ENCODE results near the gene CCDC92. TPM values are rescaled to one million over a fixed set of nuclear protein-coding genes. Genes with fewer than 3 reads are reported as not detected.

Gene CCDC92
- total and polyA plus RNA-seq, 8 donors: 3.5 to 32.6 (median 20.9) TPM

DNA sequence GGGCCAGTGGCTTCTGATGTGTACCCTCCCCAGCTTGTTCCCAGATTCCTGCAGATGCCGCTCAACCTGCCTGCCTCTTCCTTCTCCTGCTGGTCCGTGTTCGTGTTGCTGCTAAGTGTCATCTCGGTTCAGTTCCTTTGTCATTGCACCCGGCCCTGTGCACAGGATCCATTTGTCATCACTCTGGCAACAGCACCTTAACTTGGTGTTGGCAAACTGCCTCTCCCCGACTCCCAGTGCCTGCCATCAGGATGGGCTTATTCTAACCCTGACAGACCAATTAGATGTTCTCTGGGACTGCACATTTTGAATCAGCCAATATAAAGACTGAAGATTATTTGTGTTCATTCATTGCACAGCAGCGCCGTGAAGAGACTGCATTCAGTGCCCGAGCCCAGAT is 73.3 kb downstream of the CCDC92 start:
- Histone ChIP-seq H3K4me3 (no peak overlapping the region), H3K27ac (no peak overlapping the region), H3K27me3 (peaks cover 0 to 45% (median 11%) of the 10 kb centered on the region in 3 donors), H3K4me1 (no peaks in the 10 kb centered on the region), H3K36me3 (no peaks in the 10 kb centered on the region), H3K9me3 (no peaks in the 10 kb centered on the region)
- 86 to 92% (median 88%) methylated on average over 9 of the region's 9 CpGs for WGBS, 5 donors
- intact Hi-C loops (cut with DNase I; ENCODE audit: low total_unique reads): no loop called here
- TF ChIP-seq POLR2A (IDR thresholded peaks at IDR 0.05) (no peak), EP300 (IDR thresholded peaks at IDR 0.05) (no peak), POLR2AphosphoS5 (IDR thresholded peaks at IDR 0.05) (no peak)
- TF ChIP-seq, protein P1, sequence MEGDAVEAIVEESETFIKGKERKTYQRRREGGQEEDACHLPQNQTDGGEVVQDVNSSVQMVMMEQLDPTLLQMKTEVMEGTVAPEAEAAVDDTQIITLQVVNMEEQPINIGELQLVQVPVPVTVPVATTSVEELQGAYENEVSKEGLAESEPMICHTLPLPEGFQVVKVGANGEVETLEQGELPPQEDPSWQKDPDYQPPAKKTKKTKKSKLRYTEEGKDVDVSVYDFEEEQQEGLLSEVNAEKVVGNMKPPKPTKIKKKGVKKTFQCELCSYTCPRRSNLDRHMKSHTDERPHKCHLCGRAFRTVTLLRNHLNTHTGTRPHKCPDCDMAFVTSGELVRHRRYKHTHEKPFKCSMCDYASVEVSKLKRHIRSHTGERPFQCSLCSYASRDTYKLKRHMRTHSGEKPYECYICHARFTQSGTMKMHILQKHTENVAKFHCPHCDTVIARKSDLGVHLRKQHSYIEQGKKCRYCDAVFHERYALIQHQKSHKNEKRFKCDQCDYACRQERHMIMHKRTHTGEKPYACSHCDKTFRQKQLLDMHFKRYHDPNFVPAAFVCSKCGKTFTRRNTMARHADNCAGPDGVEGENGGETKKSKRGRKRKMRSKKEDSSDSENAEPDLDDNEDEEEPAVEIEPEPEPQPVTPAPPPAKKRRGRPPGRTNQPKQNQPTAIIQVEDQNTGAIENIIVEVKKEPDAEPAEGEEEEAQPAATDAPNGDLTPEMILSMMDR (IDR thresholded peaks at IDR 0.05): no peak
- DNase-seq: no peak

DNA sequence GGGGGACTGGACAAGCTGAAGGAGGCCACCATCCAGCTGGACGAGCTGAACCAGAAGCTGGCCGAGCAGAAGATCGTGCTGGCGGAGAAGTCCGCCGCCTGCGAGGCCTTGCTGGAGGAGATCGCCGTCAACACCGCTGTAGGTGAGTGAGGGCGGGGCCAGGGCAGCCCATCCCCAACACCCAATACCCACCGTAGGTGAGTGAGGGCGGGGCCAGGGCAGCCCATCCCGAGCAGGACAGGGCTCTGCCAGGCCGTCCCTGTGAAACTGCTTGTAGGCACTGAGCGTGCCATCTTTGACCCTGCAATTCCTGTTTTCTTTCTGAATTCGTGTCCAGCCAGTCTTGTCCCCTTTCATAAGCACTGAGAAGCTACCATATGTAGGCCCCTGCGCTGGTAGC is 74.0 kb downstream of the CCDC92 start:
- intact Hi-C loops (cut with DNase I; ENCODE audit: low total_unique reads): no loop called here
- no peak for TF ChIP-seq EP300 (IDR thresholded peaks at IDR 0.05)
- no peak for TF ChIP-seq POLR2A (IDR thresholded peaks at IDR 0.05)
- TF ChIP-seq, protein P1 (IDR thresholded peaks at IDR 0.05): no peak
- no peak for TF ChIP-seq POLR2AphosphoS5 (IDR thresholded peaks at IDR 0.05)
- H3K4me3 ChIP-seq: no peak overlapping the region
- WGBS, 5 donors: 72 to 85% (median 81%) methylated on average over 7 to 18 of the region's 18 CpGs
- no peaks in the 10 kb centered on the region for H3K36me3 ChIP-seq
- H3K4me1 ChIP-seq: no peaks in the 10 kb centered on the region
- no peaks in the 10 kb centered on the region for H3K9me3 ChIP-seq
- H3K27ac ChIP-seq: no peak overlapping the region
- DNase-seq: no peak
- H3K27me3 ChIP-seq: peaks cover 0 to 42% (median 11%) of the 10 kb centered on the region in 3 donors

DNA sequence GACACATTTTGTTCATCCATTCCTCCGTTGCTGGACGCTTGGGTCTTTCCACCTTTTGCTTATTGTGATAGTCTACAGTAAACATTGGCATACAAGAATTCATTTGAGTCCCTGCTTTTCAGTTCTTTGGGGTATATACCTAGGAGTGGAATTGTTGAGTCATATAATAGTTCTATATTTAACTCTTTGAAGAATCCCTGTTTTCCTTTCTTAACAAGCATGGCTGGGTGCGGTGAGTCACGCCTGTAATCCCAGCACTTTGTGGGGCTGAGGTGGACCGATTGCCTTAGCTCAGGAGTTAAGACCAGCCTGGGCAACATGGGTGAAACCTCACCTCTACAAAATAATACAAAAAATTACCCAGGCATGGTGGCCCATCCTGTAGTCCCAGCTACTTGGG is 75.4 kb downstream of the CCDC92 start:
- Histone ChIP-seq H3K27ac (no peak overlapping the region), H3K36me3 (no peaks in the 10 kb centered on the region), H3K27me3 (peaks cover 0 to 42% (median 11%) of the 10 kb centered on the region in 3 donors), H3K9me3 (no peaks in the 10 kb centered on the region), H3K4me1 (no peaks in the 10 kb centered on the region), H3K4me3 (no peak overlapping the region)
- DNase-seq: no peak
- TF ChIP-seq POLR2A (IDR thresholded peaks at IDR 0.05) (no peak), EP300 (IDR thresholded peaks at IDR 0.05) (no peak), POLR2AphosphoS5 (IDR thresholded peaks at IDR 0.05) (no peak)
- TF ChIP-seq, protein P1 (IDR thresholded peaks at IDR 0.05): no peak
- intact Hi-C loops (cut with DNase I; ENCODE audit: low total_unique reads): no loop called here
- 77 to 85% (median 80%) methylated on average over 5 of the region's 5 CpGs for WGBS, 5 donors

DNA sequence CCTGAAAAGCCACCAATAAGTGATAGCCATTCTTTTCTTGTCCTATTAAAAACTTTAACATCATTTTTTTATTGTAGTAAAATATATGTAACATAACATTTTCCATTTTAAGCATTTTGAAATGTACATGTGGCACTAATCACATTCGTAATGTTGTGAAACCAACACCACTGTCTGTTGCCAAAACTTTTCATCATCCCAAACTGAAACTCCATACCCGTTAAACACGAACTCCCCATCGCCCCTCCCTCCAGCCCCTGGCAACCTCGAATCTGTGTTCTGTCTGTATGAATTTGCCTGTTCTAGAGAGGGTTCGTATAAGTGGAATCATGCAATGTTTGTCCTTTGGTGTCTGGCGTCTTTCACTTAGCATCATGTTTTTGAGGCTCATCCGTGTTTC is 75.9 kb downstream of the CCDC92 start:
- Histone ChIP-seq H3K36me3 (no peaks in the 10 kb centered on the region), H3K27ac (no peak overlapping the region), H3K9me3 (no peaks in the 10 kb centered on the region), H3K27me3 (peaks cover 0 to 42% (median 13%) of the 10 kb centered on the region in 3 donors), H3K4me3 (no peak overlapping the region), H3K4me1 (no peaks in the 10 kb centered on the region)
- peak in 1 of 2 donors; percentile 42 for DNase-seq
- TF ChIP-seq POLR2AphosphoS5 (IDR thresholded peaks at IDR 0.05) (no peak), EP300 (IDR thresholded peaks at IDR 0.05) (no peak), POLR2A (IDR thresholded peaks at IDR 0.05) (no peak)
- TF ChIP-seq, protein P1 (IDR thresholded peaks at IDR 0.05): no peak
- intact Hi-C loops (cut with DNase I; ENCODE audit: low total_unique reads): no loop called here
- whole genome bisulfite sequencing, 5 donors: 49 to 76% (median 70%) methylated on average over 8 of the region's 8 CpGs
